Testis (tissue), 2 donors: Measurements from ENCODE around the gene CCDC7.

Source experiments
- CTCF ChIP-seq, 3 experiments: fragments of 450-650 bp in 2 of 3; fragments of 200-600 bp in 1 of 3; sonication (generic) in 1 of 3; IDR thresholded peaks; one replicate each; pipeline ENCODE4 v1.5.1; 2016 to 2019; ENCODE audit warnings: antibody characterized with exemption in 3 of 3, mild to moderate bottlenecking in 2 of 3, moderate library complexity in 1 of 3
- POLR2A ChIP-seq: fragments of 450-650 bp; IDR thresholded peaks from one replicate; pipeline ENCODE4 v1.6.1; 2017; ENCODE audit warnings: antibody characterized with exemption, mild to moderate bottlenecking, moderate library complexity

- TF ChIP-seq CTCF (IDR thresholded peaks at IDR 0.05) = no peak
- TF ChIP-seq POLR2A = no peak
Observed at GRCh38 chr10:32461203-32461602, 15.3 kb downstream of the CCDC7 start.
